HG02642 (cell line): ENCODE measurements around the gene ACOX2.
A peak's percentile ranks its signal among the peaks of the same experiment; 100 is the strongest.

Source experiments
- ATAC-seq: cut with Tn5 transposase; IDR thresholded peaks from one replicate; pipeline ENCODE4 v1.9.1; 2021; ENCODE audit warnings: mild to moderate bottlenecking; ENCODE audit not compliant: unreplicated experiment, poor library complexity

ACOX2 gene

DNA sequence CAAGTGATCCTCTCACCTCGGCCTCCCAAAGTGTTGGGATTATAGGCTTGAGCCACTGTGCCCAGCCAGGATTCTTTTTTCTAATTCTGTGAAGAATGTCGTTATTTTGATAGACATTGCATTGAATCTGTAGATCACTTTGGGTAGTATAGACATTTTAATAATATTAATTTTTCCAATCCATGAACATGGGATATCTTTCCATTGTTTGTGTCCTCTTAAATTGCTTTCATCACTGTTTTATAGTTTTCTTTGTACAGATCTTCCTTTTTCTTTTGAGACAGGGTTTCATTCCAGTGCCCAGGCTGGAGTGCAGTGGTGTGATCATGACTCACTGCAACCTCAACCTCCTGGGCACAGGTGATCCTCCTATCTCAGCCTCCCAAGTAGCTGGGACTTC, 56.7 kb downstream of the ACOX2 start:
- no peak for ATAC-seq

DNA sequence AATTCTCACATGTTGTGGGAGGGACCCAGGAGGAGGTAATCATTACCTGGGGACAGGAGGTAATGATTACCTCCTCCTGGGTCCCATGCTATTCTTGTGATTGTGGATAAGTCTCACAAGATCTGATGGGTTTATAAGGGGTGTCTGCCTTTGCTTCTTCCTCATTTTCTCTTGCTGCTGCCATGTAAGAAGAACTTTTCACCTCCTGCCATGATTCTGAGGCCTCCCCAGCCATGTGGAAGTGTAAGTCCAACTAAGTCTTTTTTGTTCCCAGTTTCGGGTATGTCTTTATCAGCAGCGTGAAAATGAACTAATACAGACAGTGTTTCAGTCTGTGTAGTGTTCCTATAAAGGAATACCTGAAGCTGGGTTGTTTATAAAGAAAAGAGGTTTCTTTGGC, 58.2 kb downstream of the ACOX2 start:
- no peak for ATAC-seq

DNA sequence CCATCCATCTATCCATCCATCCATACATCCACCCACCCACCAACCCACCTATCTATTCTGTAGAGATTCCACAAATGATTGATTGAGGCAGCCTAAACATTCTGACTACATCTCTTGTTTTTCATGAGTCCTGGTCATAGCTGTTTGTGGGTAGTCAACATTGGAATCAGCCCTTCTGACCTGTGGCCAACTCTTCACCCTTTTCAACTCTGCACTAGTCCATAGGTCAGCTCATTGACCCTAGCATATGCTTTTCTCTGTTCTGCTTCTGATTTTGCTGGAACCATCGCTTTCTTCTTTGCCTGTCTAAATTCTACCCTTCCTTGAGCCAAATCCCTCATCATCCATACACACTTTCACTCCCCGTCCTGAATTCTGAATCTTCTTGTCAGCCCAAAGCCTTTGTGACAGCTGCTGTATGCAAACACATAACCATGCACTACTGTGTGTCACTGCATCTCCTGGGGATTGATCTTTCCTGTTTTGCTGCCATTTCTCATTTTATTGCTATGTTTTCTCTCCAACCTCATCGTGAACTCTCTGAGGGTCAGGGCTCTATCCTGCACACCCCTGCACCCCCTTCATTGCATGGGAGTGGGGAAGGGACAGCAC, 61.9 kb downstream of the ACOX2 start:
- no peak for ATAC-seq

DNA sequence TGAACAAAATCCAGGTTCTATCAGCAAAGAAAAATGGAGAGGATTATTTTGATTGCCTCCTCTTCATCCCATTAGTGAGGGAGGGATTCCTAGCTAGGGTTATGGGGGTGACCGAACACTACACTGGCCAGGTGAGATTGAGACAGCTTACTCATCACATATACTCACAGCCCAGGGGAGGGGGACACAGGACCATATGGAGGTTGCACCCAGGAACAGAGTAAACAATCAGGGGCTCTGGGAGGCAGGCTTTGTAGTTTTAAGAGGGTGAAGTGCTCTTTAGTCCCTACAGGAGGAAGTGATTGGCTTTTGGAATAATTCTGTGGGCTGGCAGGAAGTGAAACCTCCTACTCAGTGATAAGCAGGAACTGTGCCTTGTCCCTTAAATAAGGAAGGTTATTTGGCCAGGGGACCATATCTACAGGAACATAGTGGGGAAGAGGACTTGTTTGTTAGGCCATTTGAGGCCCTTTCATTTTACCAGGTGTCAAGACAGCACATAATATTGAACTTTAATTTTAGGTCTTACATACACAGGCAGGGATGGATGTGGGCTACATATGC, 62.6 kb downstream of the ACOX2 start:
- ATAC-seq, result no peak

DNA sequence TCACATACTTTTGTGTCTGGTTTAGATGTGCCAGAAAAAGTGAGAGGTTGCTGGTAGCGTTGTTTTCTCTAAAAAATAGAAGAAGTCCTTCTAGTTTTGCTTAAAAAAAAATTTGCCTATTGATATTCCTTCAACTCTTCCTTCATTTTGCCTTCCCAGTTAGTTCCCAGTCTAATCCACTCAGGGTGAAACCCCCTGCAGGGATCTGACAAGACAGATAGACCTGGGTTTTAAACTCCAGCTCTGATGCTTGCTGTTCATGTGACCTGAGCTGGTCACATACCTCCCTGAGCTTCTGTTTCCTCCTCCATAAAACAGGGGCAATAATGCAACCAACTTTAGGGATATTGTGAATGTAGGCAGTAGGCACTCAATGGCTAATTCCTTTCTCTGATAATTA, 63.7 kb downstream of the ACOX2 start:
- ATAC-seq, result no peak

DNA sequence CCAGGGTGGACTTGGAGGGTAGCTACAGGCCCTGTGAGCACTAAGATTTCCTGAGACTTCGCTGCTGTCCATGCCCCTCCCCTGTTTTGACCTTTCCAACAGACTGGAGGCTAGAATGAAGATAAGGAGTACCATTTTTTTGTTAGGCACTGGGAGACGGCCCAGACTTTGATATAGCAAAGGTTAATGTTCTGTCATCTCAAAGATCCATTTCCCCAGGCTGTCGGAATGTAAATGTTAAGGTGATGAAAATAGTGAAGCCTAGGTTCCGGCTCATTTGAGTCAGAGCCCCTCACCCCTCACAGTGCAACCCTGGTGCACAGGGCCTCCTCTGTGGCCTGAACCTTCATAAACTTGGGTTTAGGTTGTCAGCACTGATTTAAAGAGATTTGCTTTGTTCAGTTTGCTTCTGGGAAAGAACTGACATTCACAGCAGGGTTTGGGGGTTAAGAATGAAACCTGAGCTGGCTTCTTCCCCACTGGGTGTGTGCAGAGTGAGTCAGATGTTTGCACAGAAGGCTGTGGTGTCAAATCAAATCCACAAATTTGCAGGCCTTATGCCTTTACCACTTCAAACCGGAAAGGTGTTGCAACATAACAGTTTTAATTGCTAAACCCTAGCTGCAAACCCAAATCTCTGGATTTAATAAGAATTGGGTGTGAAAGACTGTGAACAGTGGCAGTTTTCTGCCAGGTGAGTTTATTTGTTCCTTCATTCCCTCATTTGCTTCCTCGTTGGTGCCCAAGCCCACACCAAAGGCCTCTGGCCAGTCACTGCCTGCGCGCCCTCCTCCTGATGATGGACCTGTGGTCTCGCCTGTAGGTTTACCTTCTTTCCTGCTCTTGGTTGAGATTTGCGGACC, 65.7 kb downstream of the ACOX2 start:
- no peak for ATAC-seq

DNA sequence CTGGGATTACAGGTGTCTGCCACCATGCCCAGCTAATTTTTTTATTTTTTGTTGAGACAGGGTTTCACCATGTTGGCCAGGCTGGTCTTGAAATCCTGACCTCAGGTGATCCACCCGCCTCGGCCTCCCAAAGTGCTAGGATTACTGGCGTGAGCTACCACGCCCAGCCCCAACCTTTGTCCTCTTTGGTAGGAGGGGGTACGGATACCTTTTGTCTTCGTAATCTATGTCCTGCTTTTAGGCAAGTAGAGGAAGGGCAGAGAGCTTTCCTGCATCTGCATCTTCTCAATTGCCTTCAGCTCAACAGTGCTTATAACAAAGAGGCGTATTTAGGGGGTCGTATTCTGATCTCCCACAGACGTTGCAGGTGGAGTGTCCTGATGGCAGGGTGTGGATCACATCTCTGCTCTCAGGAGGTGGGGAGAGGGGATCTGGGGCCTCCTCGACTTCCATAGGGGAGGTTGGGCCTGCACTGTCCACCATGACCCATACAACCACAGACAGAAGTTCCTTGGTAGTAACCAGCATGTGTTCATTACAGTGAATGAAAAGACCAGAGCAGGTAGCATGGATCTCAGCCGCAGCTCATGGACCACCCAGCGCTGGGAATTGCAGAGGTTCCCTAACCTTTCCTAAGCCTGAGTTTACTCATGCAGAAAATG, 66.5 kb downstream of the ACOX2 start:
- no peak for ATAC-seq

DNA sequence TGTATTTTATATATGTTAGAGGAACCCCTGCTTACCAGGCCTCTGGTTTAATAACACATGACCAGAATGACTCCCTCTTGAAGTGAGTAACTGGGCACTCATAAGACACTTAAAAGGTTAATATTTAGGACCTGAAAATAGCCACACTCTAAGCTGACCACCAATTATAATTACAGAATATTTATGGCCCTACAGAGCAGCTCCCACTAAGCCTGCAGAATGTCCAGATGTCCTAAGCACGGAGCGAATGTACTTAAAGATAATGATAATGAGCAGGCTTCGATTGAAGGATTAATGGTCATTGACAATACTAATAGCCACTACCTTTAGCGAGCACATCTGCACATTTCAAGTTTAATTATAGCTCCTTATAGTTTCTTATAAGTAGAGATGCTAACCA, 67.9 kb downstream of the ACOX2 start:
- no peak for ATAC-seq

DNA sequence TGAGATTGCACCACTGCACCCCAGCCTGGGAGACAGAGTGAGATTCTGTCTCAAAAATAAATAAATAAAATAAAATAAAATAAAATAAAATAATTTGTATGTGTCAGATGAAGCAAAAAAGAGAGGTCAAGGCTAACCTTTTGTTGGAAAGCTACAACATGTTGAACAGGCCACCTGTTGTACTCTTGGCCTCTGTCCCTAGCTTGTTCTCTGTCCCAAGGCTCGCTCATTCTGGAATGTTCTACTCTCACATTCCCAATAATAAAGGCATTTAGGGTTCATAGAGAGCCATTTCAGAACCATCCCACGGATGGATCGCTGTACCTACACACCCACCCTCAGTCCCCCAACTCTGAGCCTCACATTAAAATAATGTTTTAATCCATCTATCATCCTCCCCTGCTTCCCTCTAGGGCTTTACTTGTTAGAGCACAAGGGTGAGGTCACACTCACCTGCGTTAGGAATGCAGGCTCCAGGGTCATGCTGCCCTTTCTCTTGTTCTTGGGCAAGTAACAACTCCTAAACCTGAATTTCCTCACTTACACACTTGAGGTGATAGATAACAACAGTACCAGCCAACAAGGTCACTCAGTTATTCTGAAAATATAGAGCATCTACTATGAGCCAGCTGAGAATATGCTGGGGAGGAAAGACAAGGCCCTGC, 70.0 kb downstream of the ACOX2 start:
- no peak for ATAC-seq

DNA sequence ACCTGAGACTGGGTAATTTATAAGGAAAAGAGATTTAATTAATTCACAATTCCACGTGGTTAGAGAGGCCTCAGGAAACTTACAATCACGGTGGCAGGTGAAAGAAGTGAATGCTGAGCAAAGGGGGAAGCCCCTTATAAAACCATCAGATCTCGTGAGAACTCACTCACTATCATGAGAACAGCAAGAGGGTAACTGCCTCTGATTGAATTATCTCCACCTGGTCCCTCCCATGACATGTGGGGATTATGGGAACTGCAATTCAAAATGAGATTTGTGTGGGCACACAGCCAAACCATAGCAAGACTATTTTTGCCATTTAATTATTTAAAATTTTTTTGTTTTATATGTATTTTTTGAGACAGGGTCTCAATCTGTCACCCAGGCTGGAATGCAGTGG, 72.1 kb downstream of the ACOX2 start:
- no peak for ATAC-seq

DNA sequence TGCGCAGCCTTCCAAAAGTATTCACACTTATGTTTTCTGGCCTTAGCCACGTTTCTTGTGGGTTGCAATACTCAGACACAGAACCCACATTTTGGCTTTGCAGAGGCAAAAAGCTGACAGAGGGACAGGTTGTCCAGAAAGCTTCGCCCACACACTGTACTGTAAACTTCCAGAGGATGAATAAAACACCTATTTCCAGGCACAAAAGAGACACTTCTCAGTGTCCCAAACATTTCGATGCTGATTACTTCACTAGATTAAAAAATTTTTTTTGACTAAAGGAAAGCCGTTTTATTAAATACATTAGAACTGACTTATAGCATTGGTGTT, 73.1 kb downstream of the ACOX2 start:
- ATAC-seq, result no peak

DNA sequence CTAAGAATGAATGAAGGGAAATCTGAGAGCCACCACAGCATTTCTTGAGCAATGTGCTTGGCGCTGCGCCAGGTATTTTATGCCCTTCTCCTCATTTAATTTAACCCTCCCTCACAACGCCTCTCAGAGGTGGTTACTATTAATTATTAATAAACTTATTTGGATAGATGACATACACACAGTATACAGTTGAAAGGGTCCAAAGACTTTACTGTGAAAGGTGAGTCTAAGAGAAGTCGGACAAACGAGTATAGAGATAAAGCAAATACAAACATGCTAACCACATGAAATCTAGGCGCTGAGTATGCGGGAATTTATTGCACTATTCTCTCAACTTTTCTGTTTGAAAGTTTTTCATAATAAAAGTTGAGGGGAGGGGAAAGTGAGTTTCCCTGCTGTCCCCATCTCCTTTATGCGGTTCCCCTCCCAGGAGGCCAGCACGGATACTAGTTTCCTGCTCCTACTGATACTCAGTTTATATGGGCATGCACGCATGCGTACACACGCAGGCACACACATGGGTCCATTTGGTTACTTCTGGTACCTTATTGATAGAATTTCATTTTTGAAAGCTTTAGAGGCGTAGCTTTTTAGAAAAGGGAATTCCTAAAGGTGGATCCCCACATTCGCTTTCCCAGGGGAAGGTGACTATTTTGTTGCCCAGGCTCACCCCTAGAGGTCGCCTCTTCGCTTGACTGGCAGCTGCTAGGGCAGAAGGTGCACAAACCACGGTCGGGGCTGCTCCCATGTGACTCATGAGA, 73.6 kb downstream of the ACOX2 start:
- peak; percentile 93 for ATAC-seq

DNA sequence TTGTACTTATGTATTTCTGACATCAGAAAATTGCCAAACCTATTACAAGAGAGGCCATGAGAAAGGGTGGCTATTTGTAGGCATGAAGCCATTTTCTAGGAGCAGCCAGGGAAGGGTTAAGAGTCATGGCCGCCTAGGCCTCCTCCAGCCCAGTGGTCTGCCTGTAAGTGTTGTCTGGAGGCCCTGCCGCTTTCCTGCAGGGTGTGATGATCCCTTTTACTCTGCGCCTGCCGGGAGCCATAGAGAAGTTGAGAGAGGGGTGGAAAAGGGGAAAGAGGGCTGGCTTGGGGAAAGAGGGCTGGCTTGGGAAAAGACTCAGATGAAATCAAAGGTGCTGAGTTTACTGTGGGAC, 74.2 kb downstream of the ACOX2 start:
- ATAC-seq, result no peak

DNA sequence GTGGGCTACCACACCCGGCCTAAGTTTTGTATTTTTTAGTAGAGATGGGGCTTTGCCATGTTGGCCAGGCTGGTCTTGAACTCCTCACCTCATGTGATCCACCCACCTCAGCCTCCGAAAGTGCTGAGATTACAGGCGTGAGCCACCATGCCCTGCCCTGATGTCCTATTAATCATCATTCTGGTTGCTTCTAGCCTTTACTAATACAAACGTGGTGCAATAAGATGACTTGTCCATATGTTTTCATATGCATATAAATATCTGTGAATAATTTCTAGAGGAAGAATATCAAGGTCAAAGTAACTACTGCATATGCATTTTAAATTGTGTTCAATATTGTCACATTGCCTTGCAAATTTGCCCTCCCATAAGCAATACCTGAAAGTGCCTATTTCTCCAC, 77.8 kb downstream of the ACOX2 start:
- no peak for ATAC-seq
